Activated naive CD4-positive, alpha-beta T cell treated with anti-CD3 and anti-CD28 coated beads, Interleukin-2, amount 50 U/mL, for 16 hours (primary cell): ENCODE measurements around the gene MERTK.

Experiments
- DNase-seq: peaks from one replicate; pipeline ENCODE4 v3.0.0-alpha.2; 2020

The MERTK gene

GRCh38 chr2:111981666-111982065 lies 83.3 kb downstream of the MERTK start:
- DNase-seq, result no peak

- DNase-seq, result no peak
Measured at GRCh38 chr2:111982822-111983221, 84.4 kb downstream of the MERTK start.

- DNase-seq, result no peak
Measured at GRCh38 chr2:111983478-111984212, 85.2 kb downstream of the MERTK start.

GRCh38 chr2:111984213-111984604 lies 85.8 kb downstream of the MERTK start:
- DNase-seq, result no peak

DNA sequence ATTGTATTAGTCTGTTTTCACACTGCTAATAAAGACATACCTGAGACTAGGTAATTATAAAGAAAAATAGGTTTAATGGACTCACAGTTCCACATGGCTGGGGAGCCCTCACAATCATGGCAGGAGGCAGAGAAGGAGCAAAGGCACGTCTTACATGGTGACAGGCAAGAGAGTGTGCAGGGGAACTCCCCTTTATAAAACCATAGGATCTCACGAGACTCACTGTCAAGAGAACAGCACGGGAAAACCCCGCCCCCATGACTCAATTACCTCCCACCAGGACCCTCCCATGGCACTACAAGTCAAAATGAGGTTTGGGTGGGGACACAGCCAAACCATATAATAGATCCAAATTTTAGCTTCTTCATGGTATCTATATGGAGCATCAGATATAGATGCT lies 87.1 kb downstream of the MERTK start:
- DNase-seq, result no peak

DNA sequence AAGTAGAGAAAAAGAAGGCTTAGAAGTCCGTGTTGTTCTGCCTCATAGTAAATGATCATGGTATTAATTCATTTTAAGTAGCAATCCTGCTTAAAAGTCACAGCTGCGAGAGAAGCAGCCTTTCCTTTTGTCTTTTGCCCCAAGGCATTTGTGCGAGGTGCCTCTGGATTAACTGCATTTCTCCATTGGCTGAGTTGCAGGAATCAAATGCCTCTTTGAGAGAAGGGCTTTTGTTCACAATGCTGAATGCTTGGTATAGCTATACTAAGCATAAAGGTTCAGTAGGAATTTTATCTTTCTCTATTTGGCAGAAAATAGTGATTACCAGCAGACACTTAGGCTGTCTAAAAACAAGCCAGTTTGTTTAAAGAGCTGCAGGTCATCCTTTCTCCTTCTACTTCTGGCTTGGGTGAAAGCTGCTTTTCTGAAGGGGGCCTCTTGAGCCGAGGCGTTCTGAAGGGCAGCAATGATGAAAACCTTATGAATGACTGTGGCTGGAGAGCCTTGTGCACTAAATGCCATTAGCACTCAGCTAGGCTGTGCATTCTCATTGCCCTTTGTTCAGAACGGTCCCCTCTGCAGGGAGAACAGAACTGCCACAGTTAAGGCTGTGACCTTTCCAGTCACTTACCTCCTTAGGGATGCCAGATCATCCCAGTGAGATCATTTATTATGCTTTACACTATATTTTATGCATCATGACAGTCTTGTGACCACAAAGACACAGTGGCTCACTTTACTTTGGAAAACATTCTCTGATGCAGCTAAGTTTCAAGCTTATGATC lies 87.9 kb downstream of the MERTK start:
- no peak for DNase-seq

DNA sequence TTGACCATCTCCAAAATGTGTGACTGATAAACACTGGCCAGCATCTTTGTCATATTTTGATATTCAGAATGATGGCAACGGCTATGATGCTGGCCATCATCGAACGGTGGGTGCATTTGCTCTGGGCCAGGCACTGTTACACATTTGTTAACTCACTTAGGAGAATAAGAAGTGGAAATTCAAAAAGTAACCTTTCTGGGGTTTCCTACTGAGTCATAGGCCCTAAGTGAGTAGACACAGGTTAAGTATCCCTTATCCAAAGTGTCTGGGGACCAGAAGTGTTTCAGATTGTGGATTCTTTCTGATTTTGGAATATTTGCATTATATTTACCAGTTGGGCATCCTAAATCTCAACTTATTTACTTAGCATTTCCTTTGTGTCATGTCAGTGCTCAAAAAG lies 92.0 kb downstream of the MERTK start:
- no peak for DNase-seq

DNA sequence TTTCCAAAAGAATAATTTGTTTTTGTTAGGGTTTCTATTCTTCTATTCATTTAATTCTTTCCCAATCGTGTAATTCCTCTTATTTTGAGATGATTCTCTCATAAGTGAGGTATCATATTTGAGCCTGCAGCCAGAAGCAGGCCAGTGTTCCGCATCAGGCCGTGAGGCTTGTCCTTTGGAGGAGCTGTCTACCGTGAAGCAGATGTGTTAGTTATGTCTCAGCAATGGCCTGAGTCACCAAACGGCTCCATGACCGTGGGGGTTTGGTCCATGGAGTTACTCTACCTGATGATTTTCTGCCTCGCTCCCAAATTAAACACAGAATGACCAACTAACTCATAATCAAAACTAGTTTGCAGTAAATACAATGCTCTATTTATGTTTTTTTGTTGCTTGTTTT lies 92.4 kb downstream of the MERTK start:
- DNase-seq, result no peak

- no peak for DNase-seq
Measured at GRCh38 chr2:111994042-111994441, 95.6 kb downstream of the MERTK start.

- no peak for DNase-seq
Measured at GRCh38 chr2:111995148-111995547, 96.7 kb downstream of the MERTK start.

- no peak for DNase-seq
Measured at GRCh38 chr2:111999809-112000208, 101.4 kb downstream of the MERTK start.

DNA sequence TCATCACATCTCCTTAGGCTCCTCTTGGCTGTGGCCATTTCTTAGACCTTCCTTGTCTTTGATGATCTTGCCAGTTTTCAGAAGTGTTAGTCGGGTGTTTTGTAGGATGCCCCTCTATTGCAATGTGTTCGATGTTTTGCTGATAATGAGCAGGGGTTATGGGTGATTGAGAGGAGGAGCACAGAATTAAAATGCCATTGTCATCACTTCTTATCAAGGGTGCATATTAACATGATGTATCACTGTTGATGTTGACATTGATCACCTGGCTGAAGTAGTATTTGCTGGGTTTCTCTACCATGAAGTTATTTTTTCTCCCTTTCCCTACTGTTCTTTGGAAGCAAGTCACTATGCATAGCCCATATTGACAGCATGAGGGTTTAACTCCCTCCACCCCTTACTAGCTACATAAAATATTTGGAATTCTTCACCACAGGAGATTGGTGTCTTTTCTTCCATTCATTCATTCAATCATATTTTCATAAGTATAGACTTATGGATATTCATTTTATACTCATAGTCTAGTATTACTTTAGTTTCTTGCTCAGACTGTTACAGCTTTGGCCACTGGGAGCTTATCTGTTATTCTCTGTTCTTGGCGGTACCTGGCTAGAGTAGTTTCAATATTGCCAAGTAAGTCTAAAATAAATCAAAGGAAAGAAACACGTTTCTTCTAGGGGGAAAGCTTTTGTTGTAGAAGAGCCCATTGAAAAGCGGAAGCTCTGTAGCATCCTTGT lies 102.2 kb downstream of the MERTK start:
- no peak for DNase-seq

GRCh38 chr2:112001136-112001715 lies 102.8 kb downstream of the MERTK start:
- no peak for DNase-seq

DNA sequence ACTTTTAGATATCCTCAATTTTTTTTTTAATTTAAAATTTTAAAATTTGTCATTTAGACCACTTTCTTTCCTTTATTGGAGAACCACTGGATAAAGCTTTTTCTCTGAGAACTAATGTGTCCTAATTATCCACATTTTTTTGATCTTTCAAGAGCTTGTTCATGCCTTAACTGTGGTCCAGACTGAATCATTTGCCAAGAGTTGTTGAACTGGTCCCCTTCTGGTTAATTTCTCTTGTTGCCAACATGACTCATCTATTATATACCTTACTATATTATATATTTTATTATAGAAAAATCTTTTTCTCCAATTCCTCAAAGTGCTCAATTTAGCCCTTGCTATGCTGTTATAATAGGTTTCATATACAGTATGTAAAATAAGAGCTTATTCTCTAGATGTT lies 103.5 kb downstream of the MERTK start:
- DNase-seq, result no peak

- no peak for DNase-seq
Measured at GRCh38 chr2:112003576-112004252, 105.3 kb downstream of the MERTK start.

DNA sequence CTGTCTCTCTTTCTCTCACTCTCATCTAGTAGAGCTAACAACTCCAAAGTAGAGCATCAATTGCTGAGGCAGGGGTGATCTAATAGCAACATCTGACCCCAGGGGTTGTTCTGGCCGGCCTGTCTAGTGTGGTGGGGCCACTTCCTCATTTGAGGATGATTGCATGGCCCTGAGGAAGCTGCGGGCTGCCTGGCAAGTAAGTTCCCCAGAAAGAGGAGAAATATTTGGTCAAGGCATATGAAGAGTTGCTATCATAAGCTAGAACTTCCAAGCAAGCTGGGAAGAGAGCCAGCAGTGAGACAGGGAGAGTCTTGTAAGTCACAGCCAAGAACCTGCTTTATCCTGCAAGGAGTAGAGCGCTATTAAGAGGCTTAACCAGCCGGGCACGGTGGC lies 105.8 kb downstream of the MERTK start:
- no peak for DNase-seq

- DNase-seq, result no peak
Measured at GRCh38 chr2:112005406-112006075, 107.1 kb downstream of the MERTK start.

- no peak for DNase-seq
Measured at GRCh38 chr2:112006076-112006410, 107.6 kb downstream of the MERTK start.

DNA sequence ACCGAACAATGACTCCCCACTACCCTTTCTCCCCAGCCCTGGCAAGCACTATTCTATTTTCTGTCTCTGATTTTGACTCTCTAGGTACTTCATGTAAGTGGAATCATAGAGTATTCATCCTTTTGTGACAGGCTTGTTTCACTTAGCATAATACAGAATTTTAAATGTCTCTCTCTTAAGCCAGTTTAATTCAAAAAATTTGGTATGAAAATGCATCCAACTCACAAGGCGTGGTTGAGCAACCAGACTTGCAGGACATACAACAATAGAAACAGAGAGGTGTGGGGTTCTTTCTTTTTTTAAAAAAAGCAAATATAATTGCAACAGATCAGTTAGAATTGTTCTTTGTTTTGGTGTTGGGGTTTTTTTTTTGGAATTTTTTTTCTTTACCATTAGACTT lies 109.1 kb downstream of the MERTK start:
- DNase-seq, result no peak

DNA sequence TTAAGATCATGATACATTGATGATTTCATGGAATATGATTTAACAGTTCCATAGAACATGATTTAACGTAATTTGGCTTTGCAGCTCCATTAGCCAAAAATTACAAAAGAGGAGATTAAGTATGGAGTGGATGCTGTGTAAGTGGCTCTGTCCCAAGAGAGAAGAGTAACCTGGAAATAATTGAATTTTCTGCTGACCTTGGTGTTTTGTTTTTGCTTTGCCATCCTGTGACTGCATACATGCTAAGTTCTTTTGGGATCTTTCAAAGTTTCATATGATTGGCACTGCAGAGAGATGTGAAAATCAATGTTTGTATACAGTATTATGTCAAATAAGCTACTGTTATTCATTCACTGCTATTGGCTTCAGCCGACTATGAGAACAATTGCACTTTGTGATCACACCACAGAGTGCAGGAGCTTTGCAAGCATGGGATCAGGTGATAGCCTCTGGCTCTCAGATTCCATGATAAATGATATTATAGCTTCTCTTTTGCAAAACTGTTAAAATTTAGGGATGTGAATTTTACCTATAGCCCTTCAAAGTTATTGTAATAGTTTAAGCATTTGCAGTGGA lies 110.6 kb downstream of the MERTK start:
- DNase-seq, result no peak

- DNase-seq, result no peak
Measured at GRCh38 chr2:112010751-112011150, 112.3 kb downstream of the MERTK start.

- no peak for DNase-seq
Measured at GRCh38 chr2:112012556-112012955, 114.1 kb downstream of the MERTK start.
